ENCODE results near the gene CYP17A1.
"Not testable (repeated sequence)": the region's sequence is repeated elsewhere in the genome, so short reads cannot be mapped to it uniquely, and the experiment has no call there.

Gene CYP17A1

GRCh38 chr10:102838276-102838927 lies 1.2 kb upstream of the CYP17A1 start:
- in situ Hi-C loops (cut with MboI; ENCODE audit: low sequenced_read_pairs), result not testable (repeated sequence)

GRCh38 chr10:102835007-102835482 lies 2.2 kb downstream of the CYP17A1 start:
- in situ Hi-C loops (cut with MboI; ENCODE audit: low sequenced_read_pairs), result no loop called here

GRCh38 chr10:102834143-102834542 lies 3.1 kb downstream of the CYP17A1 start:
- in situ Hi-C loops (cut with MboI; ENCODE audit: low sequenced_read_pairs), result no loop called here

- in situ Hi-C loops (cut with MboI; ENCODE audit: low sequenced_read_pairs), result no loop called here
These were observed 4.2 kb downstream of the CYP17A1 start for GRCh38 chr10:102832987-102833386.

- in situ Hi-C loops (cut with MboI; ENCODE audit: low sequenced_read_pairs), result no loop called here
These were observed 5.0 kb downstream of the CYP17A1 start for GRCh38 chr10:102832248-102832647.

GRCh38 chr10:102831322-102832071 lies 5.7 kb downstream of the CYP17A1 start:
- in situ Hi-C loops (cut with MboI; ENCODE audit: low sequenced_read_pairs), result no loop called here

GRCh38 chr10:102827597-102827975 lies 9.6 kb downstream of the CYP17A1 start:
- in situ Hi-C loops (cut with MboI; ENCODE audit: low sequenced_read_pairs), result no loop called here

GRCh38 chr10:102826148-102826796 lies 10.9 kb downstream of the CYP17A1 start:
- in situ Hi-C loops (cut with MboI; ENCODE audit: low sequenced_read_pairs), result no loop called here

GRCh38 chr10:102824664-102825063 lies 12.5 kb downstream of the CYP17A1 start:
- in situ Hi-C loops (cut with MboI; ENCODE audit: low sequenced_read_pairs), result no loop called here

- in situ Hi-C loops (cut with MboI; ENCODE audit: low sequenced_read_pairs), result no loop called here
These were observed 15.0 kb downstream of the CYP17A1 start for GRCh38 chr10:102822222-102822621.

- in situ Hi-C loops (cut with MboI; ENCODE audit: low sequenced_read_pairs), result not testable (repeated sequence)
These were observed 17.2 kb downstream of the CYP17A1 start for GRCh38 chr10:102820008-102820407.

- in situ Hi-C loops (cut with MboI; ENCODE audit: low sequenced_read_pairs), result no loop called here
These were observed 18.2 kb downstream of the CYP17A1 start for GRCh38 chr10:102819054-102819453.

GRCh38 chr10:102817175-102817574 lies 20.0 kb downstream of the CYP17A1 start:
- in situ Hi-C loops (cut with MboI; ENCODE audit: low sequenced_read_pairs), result no loop called here

GRCh38 chr10:102815790-102816549 lies 21.2 kb downstream of the CYP17A1 start:
- in situ Hi-C loops (cut with MboI; ENCODE audit: low sequenced_read_pairs), result no loop called here

GRCh38 chr10:102814873-102815661 lies 22.1 kb downstream of the CYP17A1 start:
- in situ Hi-C loops (cut with MboI; ENCODE audit: low sequenced_read_pairs), result no loop called here

- in situ Hi-C loops (cut with MboI; ENCODE audit: low sequenced_read_pairs), result no loop called here
These were observed 22.8 kb downstream of the CYP17A1 start for GRCh38 chr10:102814453-102814871.

GRCh38 chr10:102813734-102814452 lies 23.3 kb downstream of the CYP17A1 start:
- in situ Hi-C loops (cut with MboI; ENCODE audit: low sequenced_read_pairs), result no loop called here

GRCh38 chr10:102813017-102813541 lies 24.1 kb downstream of the CYP17A1 start:
- in situ Hi-C loops (cut with MboI; ENCODE audit: low sequenced_read_pairs), result no loop called here

GRCh38 chr10:102812231-102812876 lies 24.9 kb downstream of the CYP17A1 start:
- in situ Hi-C loops (cut with MboI; ENCODE audit: low sequenced_read_pairs), result no loop called here

Data from hTERT RPE-1 (cell line).